Measurements from ENCODE around the gene CFAP68. TPM values are rescaled to one million over a fixed set of nuclear protein-coding genes. Genes with fewer than 3 reads are reported as not detected.

The CFAP68 gene
- total and polyA plus RNA-seq, 10 of the 15 experiments (the other 5 are each of a cell fraction or from before 2014, with no cell fraction given), result 35.7 to 84.4 (median 64.1) TPM

- TF ChIP-seq MTA3 (IDR thresholded peaks at IDR 0.05; ENCODE audit: borderline replicate concordance, low read length) (no peak), ATF3 (IDR thresholded peaks at IDR 0.05; ENCODE audit: borderline replicate concordance, extremely low read depth, low read depth, low read length) (no peak)
Observed at GRCh38 chr11:111917788-111918187, 38.4 kb downstream of the CFAP68 start (continued).

- Histone ChIP-seq H2AFZ (ENCODE audit: control insufficient read depth, low read depth, low read length) (no peak within 1 kb of the TSS), H3K27me3 (replicated peaks in 1 of 2; ENCODE audit: control insufficient read depth in 2 of 2, insufficient read depth in 2 of 2, low read length in 1 of 2) (no peaks in the 10 kb centered on the region; a peak in 1 of 4 replicates), H3K36me3 (ENCODE audit: control insufficient read depth in 2 of 2, insufficient read depth in 2 of 2, low read length in 1 of 2) (no peaks in the 10 kb centered on the region), H3K79me2 (ENCODE audit: control insufficient read depth, insufficient read depth, low read length) (no peaks in the 10 kb centered on the region), H4K20me1 (ENCODE audit: control insufficient read depth, insufficient read depth) (no peaks in the 10 kb centered on the region), H3K4me1 (ENCODE audit: control insufficient read depth, insufficient read depth, low read length) (no peaks in the 10 kb centered on the region), H3K4me3 (no peak within 1 kb of the TSS), H3K4me2 (ENCODE audit: control insufficient read depth, insufficient read depth) (no peak within 1 kb of the TSS), H3K9ac (ENCODE audit: control insufficient read depth, insufficient read depth, low read length) (no peak within 1 kb of the TSS), H3K9me3 (replicated peaks; ENCODE audit: control insufficient read depth, insufficient read depth, low read length) (no peaks in the 10 kb centered on the region), H3K27ac (ENCODE audit: control insufficient read depth, insufficient read depth) (no peak within 1 kb of the TSS)
- RAD21 ChIA-PET (ENCODE audit: unreplicated experiment), result no interaction called here
- SMC1A ChIA-PET (ENCODE audit: uncharacterized antibody, unreplicated experiment), result interaction anchor here (0.5 kb wide), 1 partner anchor 154 kb away, joined by 3 read pairs; no protein-coding TSS in a partner anchor
- intact Hi-C loops (cut with micrococcal nuclease; ENCODE audit: unreplicated experiment) (no loop called here), in situ Hi-C loops (cut with MboI) (no loop called here)
- POLR2A ChIA-PET, result no interaction called here
- BruUV-seq (replicated peaks), result no TSS peak
- FAIRE-seq (no peak), ATAC-seq (no peak), DNase-seq (ENCODE audit: low read depth, low spot score) (no peak)
- CTCF ChIA-PET, result interaction anchor here (1.1 to 2.3 kb wide), 4 partner anchors 8 to 63 kb away, joined by 3 to 8 read pairs (median 4); no protein-coding TSS in a partner anchor
- TF ChIP-seq MEF2B (IDR thresholded peaks at IDR 0.05; ENCODE audit: partially characterized antibody, poor library complexity, severe bottlenecking), result no peak
- TF ChIP-seq RB1 (IDR thresholded peaks at IDR 0.05; ENCODE audit: borderline replicate concordance), result no peak
- TF ChIP-seq STAT1 (conservative IDR thresholded peaks at IDR 0.05), result no peak
- TF ChIP-seq HSF1 (IDR thresholded peaks at IDR 0.05; ENCODE audit: low read depth, low read length), result no peak
- TF ChIP-seq MAX (IDR thresholded peaks at IDR 0.05; ENCODE audit: low read depth, low read length), result no peak
- TF ChIP-seq IKZF2 (IDR thresholded peaks at IDR 0.05), result no peak
- no peak for TF ChIP-seq POLR2AphosphoS2 (IDR thresholded peaks at IDR 0.05; ENCODE audit: low read depth, low read length)
- no peak for TF ChIP-seq ZNF687 (IDR thresholded peaks at IDR 0.05)
- TF ChIP-seq SKIL (IDR thresholded peaks at IDR 0.05; ENCODE audit: low read depth, poor library complexity, severe bottlenecking), result no peak
- TF ChIP-seq NR2F1 (conservative IDR thresholded peaks at IDR 0.05), result no peak
- 68% methylated on average over 19 of the region's 19 CpGs for WGBS (ENCODE audit: insufficient coverage, insufficient replicate concordance, low lambda C conversion rate, missing lambda C conversion rate)
Observed at GRCh38 chr11:111918390-111919256, 39.3 kb downstream of the CFAP68 start, which contains the start of gene C11orf52. Gene C11orf52, plus strand, starts transcription at chr11:111918913. Its CDS starts 60 bp downstream, at chr11:111918973.
